Stomach smooth muscle (tissue), 2 donors: ENCODE results near the gene TMPRSS6.

ENCODE experiments used
- H3K27ac ChIP-seq: one replicate; pipeline ENCODE4 v1.7.0; 2013; ENCODE audit warnings: mild to moderate bottlenecking, low read length, inconsistent platforms
- H3K27me3 ChIP-seq, 2 donors: one replicate each; pipeline ENCODE4 v1.7.0; 2013; ENCODE audit warnings: low read length in 2 of 2; ENCODE audit not compliant: insufficient read depth in 2 of 2, control insufficient read depth in 1 of 2
- H3K36me3 ChIP-seq, 2 donors: one replicate each; pipeline ENCODE4 v1.7.0; 2013; ENCODE audit warnings: low read length in 2 of 2; ENCODE audit not compliant: control insufficient read depth in 2 of 2, insufficient read depth in 2 of 2
- H3K4me1 ChIP-seq: one replicate; pipeline ENCODE4 v1.7.0; 2013; ENCODE audit warnings: low read length; ENCODE audit not compliant: control insufficient read depth, insufficient read depth
- H3K4me3 ChIP-seq, 2 donors: one replicate each; pipeline ENCODE4 v1.7.0; 2013; ENCODE audit warnings: low read length in 2 of 2
- H3K9ac ChIP-seq, 2 donors: one replicate each; pipeline ENCODE4 v1.7.0; 2013; ENCODE audit warnings: low read length in 2 of 2, mild to moderate bottlenecking in 1 of 2
- H3K9me3 ChIP-seq, 2 donors: one replicate each; pipeline ENCODE4 v1.7.0; 2013; ENCODE audit warnings: low read length in 2 of 2; ENCODE audit not compliant: control insufficient read depth in 2 of 2
- donor health status: healthy.
- donor health status: Pancreatic carcinoma.

TMPRSS6 gene

GRCh38 chr22:37088108-37088605 lies 21.4 kb downstream of the TMPRSS6 start:
- Histone ChIP-seq H3K9me3 (no peaks in the 10 kb centered on the region), H3K27me3 (peaks cover 6 to 35% of the 10 kb centered on the region in 2 donors), H3K4me3 (no peak overlapping the region), H3K4me1 (no peaks in the 10 kb centered on the region), H3K9ac (no peak overlapping the region), H3K27ac (no peak overlapping the region), H3K36me3 (no peaks in the 10 kb centered on the region)

- no peak overlapping the region for H3K27ac ChIP-seq
- H3K9me3 ChIP-seq = no peaks in the 10 kb centered on the region
- no peaks in the 10 kb centered on the region for H3K4me1 ChIP-seq
- H3K9ac ChIP-seq = no peak overlapping the region
- H3K27me3 ChIP-seq = peaks cover 7 to 28% of the 10 kb centered on the region in 2 donors
- H3K4me3 ChIP-seq = no peak overlapping the region
- H3K36me3 ChIP-seq = no peaks in the 10 kb centered on the region
Observed at GRCh38 chr22:37086184-37086583, 23.3 kb downstream of the TMPRSS6 start.

- no peak overlapping the region for H3K9ac ChIP-seq
- no peak overlapping the region for H3K27ac ChIP-seq
- no peak overlapping the region for H3K4me3 ChIP-seq
- no peaks in the 10 kb centered on the region for H3K4me1 ChIP-seq
- no peaks in the 10 kb centered on the region for H3K9me3 ChIP-seq
- H3K36me3 ChIP-seq = no peaks in the 10 kb centered on the region
- peaks cover 11 to 27% of the 10 kb centered on the region in 2 donors for H3K27me3 ChIP-seq
Observed at GRCh38 chr22:37084385-37084784, 25.1 kb downstream of the TMPRSS6 start.

- Histone ChIP-seq H3K27me3 (peaks cover 11 to 24% of the 10 kb centered on the region in 2 donors), H3K4me1 (no peaks in the 10 kb centered on the region), H3K36me3 (no peaks in the 10 kb centered on the region), H3K9me3 (no peaks in the 10 kb centered on the region), H3K27ac (no peak overlapping the region), H3K4me3 (no peak overlapping the region), H3K9ac (no peak overlapping the region)
Observed at GRCh38 chr22:37083914-37084313, 25.6 kb downstream of the TMPRSS6 start.

GRCh38 chr22:37082251-37082873 lies 27.2 kb downstream of the TMPRSS6 start:
- peaks cover 11% of the 10 kb centered on the region in 2 donors for H3K27me3 ChIP-seq
- H3K4me1 ChIP-seq = no peaks in the 10 kb centered on the region
- H3K27ac ChIP-seq = no peak overlapping the region
- H3K9me3 ChIP-seq = no peaks in the 10 kb centered on the region
- H3K36me3 ChIP-seq = no peaks in the 10 kb centered on the region
- no peak overlapping the region for H3K9ac ChIP-seq
- H3K4me3 ChIP-seq = no peak overlapping the region

- Histone ChIP-seq H3K9me3 (no peaks in the 10 kb centered on the region), H3K4me3 (no peak overlapping the region), H3K27me3 (peaks cover 4 to 13% of the 10 kb centered on the region in 2 donors), H3K27ac (no peak overlapping the region), H3K36me3 (no peaks in the 10 kb centered on the region), H3K9ac (no peak overlapping the region), H3K4me1 (no peaks in the 10 kb centered on the region)
Observed at GRCh38 chr22:37080838-37081237, 28.7 kb downstream of the TMPRSS6 start.

- no peak overlapping the region for H3K9ac ChIP-seq
- H3K36me3 ChIP-seq = no peaks in the 10 kb centered on the region
- no peaks in the 10 kb centered on the region for H3K9me3 ChIP-seq
- H3K27me3 ChIP-seq = peaks cover 4 to 13% of the 10 kb centered on the region in 2 donors
- H3K4me1 ChIP-seq = no peaks in the 10 kb centered on the region
- no peak overlapping the region for H3K4me3 ChIP-seq
- no peak overlapping the region for H3K27ac ChIP-seq
Observed at GRCh38 chr22:37080438-37080837, 29.1 kb downstream of the TMPRSS6 start.

- no peak overlapping the region for H3K4me3 ChIP-seq
- H3K27me3 ChIP-seq = peaks cover 4 to 15% of the 10 kb centered on the region in 2 donors
- H3K9ac ChIP-seq = no peak overlapping the region
- no peaks in the 10 kb centered on the region for H3K4me1 ChIP-seq
- no peaks in the 10 kb centered on the region for H3K9me3 ChIP-seq
- no peak overlapping the region for H3K27ac ChIP-seq
- no peaks in the 10 kb centered on the region for H3K36me3 ChIP-seq
Observed at GRCh38 chr22:37079668-37080171, 29.8 kb downstream of the TMPRSS6 start.

- H3K27me3 ChIP-seq = peaks cover 4 to 17% of the 10 kb centered on the region in 2 donors
- H3K9me3 ChIP-seq = no peaks in the 10 kb centered on the region
- H3K4me3 ChIP-seq = no peak overlapping the region
- no peaks in the 10 kb centered on the region for H3K36me3 ChIP-seq
- H3K27ac ChIP-seq = no peak overlapping the region
- no peaks in the 10 kb centered on the region for H3K4me1 ChIP-seq
- H3K9ac ChIP-seq = no peak overlapping the region
Observed at GRCh38 chr22:37079158-37079557, 30.4 kb downstream of the TMPRSS6 start.

- no peaks in the 10 kb centered on the region for H3K4me1 ChIP-seq
Observed at GRCh38 chr22:37077802-37078448, 31.6 kb downstream of the TMPRSS6 start.

More at GRCh38 chr22:37077802-37078448, 31.6 kb downstream of the TMPRSS6 start:
- H3K4me3 ChIP-seq = no peak overlapping the region
- H3K27me3 ChIP-seq = peaks cover 4 to 17% of the 10 kb centered on the region in 2 donors
- H3K9ac ChIP-seq = no peak overlapping the region
- no peaks in the 10 kb centered on the region for H3K36me3 ChIP-seq
- no peak overlapping the region for H3K27ac ChIP-seq
- H3K9me3 ChIP-seq = no peaks in the 10 kb centered on the region
